ENCODE measurements around the gene SAV1. TPM values are rescaled to one million over a fixed set of nuclear protein-coding genes. Genes with fewer than 3 reads are reported as not detected.

SAV1 gene
- total and polyA plus RNA-seq, 2 of the 4 experiments (the other 2 are of a cell fraction) = 17.0 to 18.8 TPM

GRCh38 chr14:50669441-50669986 lies 1.4 kb upstream of the SAV1 start:
- peak overlapping the region; percentile 9; the same call in 1 of the 2 replicates for H2AK5ac ChIP-seq (ENCODE audit: low read depth, low read length)
- no TSS peak for BruUV-seq (replicated peaks)
- H3K27me3 ChIP-seq (ENCODE audit: control insufficient read depth, insufficient read depth, low read length) = no peaks in the 10 kb centered on the region
- H2BK20ac ChIP-seq (ENCODE audit: low read depth, low read length) = peak overlapping the region; percentile 93
- peak overlapping the region; percentile 77 for H4K5ac ChIP-seq (ENCODE audit: low read depth, low read length)
- peaks cover 3% of the 10 kb centered on the region for H3K36me3 ChIP-seq (ENCODE audit: control insufficient read depth, insufficient read depth, low read length)
- no peak overlapping the region for H2AK9ac ChIP-seq (replicated peaks; ENCODE audit: low read depth, low read length, poor library complexity)
- H3K9me3 ChIP-seq (ENCODE audit: control insufficient read depth, insufficient read depth, low read length) = no peaks in the 10 kb centered on the region
- peak overlapping the region; percentile 66 for H2BK5ac ChIP-seq (ENCODE audit: low read depth, low read length, poor library complexity, severe bottlenecking)
- H4K91ac ChIP-seq (ENCODE audit: insufficient read depth, low read depth, low read length) = peak overlapping the region; percentile 49
- peak overlapping the region; percentile 38 for H3K18ac ChIP-seq (ENCODE audit: low read depth, low read length)
- DNase-seq (no peak), ATAC-seq (ENCODE audit: low read depth) (no peak)
- H3K27ac ChIP-seq (ENCODE audit: insufficient read depth, low read length) = peak overlapping the region; percentile 55; the same call in 1 of the 2 replicates
- H3K4ac ChIP-seq (ENCODE audit: low read depth, low read length) = peak overlapping the region; percentile 87
- H2BK120ac ChIP-seq (ENCODE audit: low read depth, low read length) = peak overlapping the region; percentile 92
- H4K20me1 ChIP-seq (ENCODE audit: insufficient read depth, low read length) = peaks cover 8% of the 10 kb centered on the region; the same call in 1 of the 2 replicates
- H3K4me1 ChIP-seq (ENCODE audit: control insufficient read depth, insufficient read depth, low read length) = peaks cover 13% of the 10 kb centered on the region
- intact Hi-C loops (cut with micrococcal nuclease) (loop anchor here (2.0 to 10.0 kb wide), 5 partner anchors 53 to 273 kb away; no protein-coding TSS in a partner anchor), dilution Hi-C loops (cut with HindIII; ENCODE audit: low sequenced_read_pairs, unreplicated experiment) (no loop called here), in situ Hi-C loops (cut with MboI; ENCODE audit: low sequenced_read_pairs) (no loop called here)
- H2AFZ ChIP-seq (replicated peaks; ENCODE audit: low read length, poor library complexity) = peak overlapping the region; percentile 66
- H2BK15ac ChIP-seq (ENCODE audit: low read depth, low read length) = peak overlapping the region; percentile 84; the same call in 2 of the 3 replicates
- peak overlapping the region; percentile 39 for H3K14ac ChIP-seq (replicated peaks; ENCODE audit: low read depth, low read length)
- POLR2A ChIA-PET (ENCODE audit: unreplicated experiment) = no interaction called here
- no peak overlapping the region for H3K4me3 ChIP-seq (ENCODE audit: insufficient read depth, low read depth, low read length)
- H3K4me2 ChIP-seq (ENCODE audit: low read depth, low read length) = peak overlapping the region; percentile 17
- H3K79me1 ChIP-seq (ENCODE audit: low read depth in 1 of 2, low read length in 2 of 2) = peaks cover 3 to 17% of the 10 kb centered on the region in 2 experiments; a peak in 3 of 4 replicates
- TF ChIP-seq CEBPB (IDR thresholded peaks at IDR 0.05; ENCODE audit: low read depth, low read length) = no peak
- no peak for TF ChIP-seq CHD1 (IDR thresholded peaks at IDR 0.05; ENCODE audit: low read depth, low read length)
- no peak for TF ChIP-seq POLR2A (IDR thresholded peaks at IDR 0.05; ENCODE audit: low read depth, low read length)
- TF ChIP-seq RCOR1 (IDR thresholded peaks at IDR 0.05; ENCODE audit: insufficient replicate concordance, low read length) = no peak
- no peak for TF ChIP-seq USF2 (IDR thresholded peaks at IDR 0.05; ENCODE audit: low read depth, low read length)
- no peak for TF ChIP-seq MAZ (IDR thresholded peaks at IDR 0.05; ENCODE audit: borderline replicate concordance, low read depth, low read length)
- no peak for TF ChIP-seq CTCF (conservative IDR thresholded peaks at IDR 0.05; ENCODE audit: low read depth, low read length)
- no peak for TF ChIP-seq RFX5 (IDR thresholded peaks at IDR 0.05; ENCODE audit: low read depth, low read length)
- no peak for TF ChIP-seq FOS (IDR thresholded peaks at IDR 0.05; ENCODE audit: low read depth, low read length)
- no peak for TF ChIP-seq SMC3 (IDR thresholded peaks at IDR 0.05; ENCODE audit: low read depth, low read length)
- no peak for TF ChIP-seq RAD21 (IDR thresholded peaks at IDR 0.05; ENCODE audit: low read length)
- peak overlapping the region; percentile 69 for H3K23ac ChIP-seq (ENCODE audit: low read depth, low read length)
- H3K9ac ChIP-seq (ENCODE audit: low read depth, low read length) = peak overlapping the region; percentile 24; the same call in 1 of the 2 replicates
- 100% methylated on average over 4 of the region's 4 CpGs; no CpG with 5 or more reads in 1 of the 2 experiments for WGBS, 2 experiments (ENCODE audit: extremely low coverage in 2 of 2, insufficient read length in 1 of 2)
- peak overlapping the region; percentile 33 to 76; a peak in 3 of 4 replicates for H4K8ac ChIP-seq (ENCODE audit: low read depth in 2 of 2, low read length in 2 of 2)
- CTCF ChIA-PET = interaction anchor here (1.9 kb wide), 1 partner anchor 104 kb away, joined by 4 read pairs; no protein-coding TSS in a partner anchor
- no peak overlapping the region for H3K56ac ChIP-seq (ENCODE audit: extremely low read depth, insufficient read depth, low read length)
- peaks cover 10% of the 10 kb centered on the region for H3K9me1 ChIP-seq (ENCODE audit: insufficient read depth, low read length)
